Smooth muscle cell (in vitro differentiated cells): ENCODE measurements around the gene ADGRF3. TPM values are rescaled to one million over a fixed set of nuclear protein-coding genes. Genes with fewer than 3 reads are reported as not detected.

ENCODE experiments used
- DNase-seq: peaks from one replicate; lab custom pipeline; 2025; ENCODE audit not compliant: unreplicated experiment; lab: John Stamatoyannopoulos, UW
- H2AFZ ChIP-seq: fragments of 200-600 bp; sonication (generic); 2 replicates; pipeline ENCODE4 v1.6.0; 2016; ENCODE audit warnings: antibody characterized with exemption, low read depth, mild to moderate bottlenecking
- H3F3A ChIP-seq: fragments of 200-600 bp; sonication (generic); 2 replicates; pipeline ENCODE4 v1.6.0; 2017; ENCODE audit warnings: antibody characterized with exemption, low read depth
- H3K27ac ChIP-seq: fragments of 200-600 bp; sonication (generic); 2 replicates; pipeline ENCODE4 v1.5.1; 2016; ENCODE audit warnings: low read depth, mild to moderate bottlenecking
- H3K27me3 ChIP-seq: fragments of 200-600 bp; sonication (generic); 2 replicates; pipeline ENCODE4 v1.6.1; 2016; ENCODE audit warnings: low read depth, mild to moderate bottlenecking
- H3K36me3 ChIP-seq: fragments of 200-600 bp; sonication (generic); 2 replicates; pipeline ENCODE4 v1.5.1; 2016; ENCODE audit warnings: low read depth
- H3K4me1 ChIP-seq: fragments of 200-600 bp; sonication (generic); 2 replicates; pipeline ENCODE4 v1.5.1; 2016; ENCODE audit warnings: low read depth
- H3K4me2 ChIP-seq: fragments of 200-600 bp; sonication (generic); 2 replicates; pipeline ENCODE4 v1.6.0; 2016; ENCODE audit warnings: mild to moderate bottlenecking
- H3K4me3 ChIP-seq: fragments of 200-600 bp; sonication (generic); 2 replicates; pipeline ENCODE4 v1.5.1; 2016; ENCODE audit warnings: mild to moderate bottlenecking
- H3K79me2 ChIP-seq: fragments of 200-600 bp; sonication (generic); 2 replicates; pipeline ENCODE4 v1.6.0; 2016; ENCODE audit warnings: low read depth, mild to moderate bottlenecking
- H3K9ac ChIP-seq: fragments of 200-600 bp; sonication (generic); 2 replicates; pipeline ENCODE4 v1.6.0; 2016; ENCODE audit warnings: low read depth
- H3K9me3 ChIP-seq: fragments of 200-600 bp; sonication (generic); replicated peaks from 2 replicates; pipeline ENCODE4 v1.5.1; 2016; ENCODE audit warnings: low read depth
- H4K20me1 ChIP-seq: fragments of 200-600 bp; sonication (generic); 2 replicates; pipeline ENCODE4 v1.6.0; 2016; ENCODE audit warnings: low read depth
- CTCF ChIP-seq: fragments of 200-600 bp; sonication (generic); IDR thresholded peaks from 2 replicates; pipeline ENCODE4 v1.5.1; 2017; ENCODE audit warnings: borderline replicate concordance, mild to moderate bottlenecking, antibody characterized with exemption; ENCODE audit not compliant: insufficient read depth, poor library complexity, severe bottlenecking
- WGBS: methylation state at CpG from one replicate; pipeline ENCODE4 v1.1.7; 2016; ENCODE audit warnings: low lambda C conversion rate; 5-methylcytosine and 5-hydroxymethylcytosine counted together
- polyA plus RNA-seq: library from polyadenylated mRNA; unstranded; fragments of >200 nt; fragmentation: Nextera tagmentation; extraction: Ambion mirVana; gene quantifications from 2 replicates; pipeline ENCODE4 v1.2.1, GENCODE V29; 2016
- total RNA-seq: library from RNA; depleted of rRNA; stranded (reverse); fragments of >200 nt; gene quantifications from 2 replicates; pipeline ENCODE4 v1.2.3, GENCODE V29; 2014

ADGRF3 gene
- total and polyA plus RNA-seq, 2 experiments from 2014 or later = 0.06 TPM; not detected in 1

GRCh38 chr2:26387189-26387588, 40.6 kb upstream of the ADGRF3 start:
- Histone ChIP-seq H4K20me1 (no peaks in the 10 kb centered on the region), H3K9me3 (no peaks in the 10 kb centered on the region), H3K36me3 (peaks cover 19% of the 10 kb centered on the region), H3K27me3 (no peaks in the 10 kb centered on the region), H3K79me2 (no peaks in the 10 kb centered on the region), H3F3A (no peaks in the 10 kb centered on the region), H3K27ac (no peak overlapping the region), H3K4me1 (no peaks in the 10 kb centered on the region), H3K4me2 (no peak overlapping the region), H3K4me3 (no peak overlapping the region), H2AFZ (no peak overlapping the region), H3K9ac (no peak overlapping the region)
- no peak for TF ChIP-seq CTCF
- 99% methylated on average over 4 of the region's 4 CpGs for WGBS
- no peak for DNase-seq

- no peak overlapping the region for H3K4me3 ChIP-seq
- no peaks in the 10 kb centered on the region for H3K79me2 ChIP-seq
- no peak overlapping the region for H3K27ac ChIP-seq
- H2AFZ ChIP-seq = no peak overlapping the region
- no peak overlapping the region for H3K9ac ChIP-seq
- TF ChIP-seq CTCF = no peak
- DNase-seq = no peak
- H3F3A ChIP-seq = no peaks in the 10 kb centered on the region
- H3K4me2 ChIP-seq = no peak overlapping the region
- no peaks in the 10 kb centered on the region for H3K27me3 ChIP-seq
- H3K36me3 ChIP-seq = peaks cover 19% of the 10 kb centered on the region
- no peaks in the 10 kb centered on the region for H3K4me1 ChIP-seq
- no peaks in the 10 kb centered on the region for H4K20me1 ChIP-seq
- H3K9me3 ChIP-seq = no peaks in the 10 kb centered on the region
These were observed 38.0 kb upstream of the ADGRF3 start for GRCh38 chr2:26384597-26384996.

GRCh38 chr2:26384183-26384582, 37.6 kb upstream of the ADGRF3 start:
- no peak overlapping the region for H3K9ac ChIP-seq
- H3K4me3 ChIP-seq = no peak overlapping the region
- H3K36me3 ChIP-seq = peaks cover 19% of the 10 kb centered on the region
- H3K4me2 ChIP-seq = no peak overlapping the region
- H3F3A ChIP-seq = no peaks in the 10 kb centered on the region
- H2AFZ ChIP-seq = no peak overlapping the region
- no peaks in the 10 kb centered on the region for H3K27me3 ChIP-seq
- H3K27ac ChIP-seq = peak overlapping the region; percentile 23
- WGBS = 86% methylated on average over 9 of the region's 9 CpGs
- no peak for TF ChIP-seq CTCF
- H4K20me1 ChIP-seq = no peaks in the 10 kb centered on the region
- no peak for DNase-seq
- H3K4me1 ChIP-seq = no peaks in the 10 kb centered on the region
- H3K9me3 ChIP-seq = no peaks in the 10 kb centered on the region
- no peaks in the 10 kb centered on the region for H3K79me2 ChIP-seq

- Histone ChIP-seq H3K4me2 (no peak overlapping the region), H4K20me1 (peaks cover 6% of the 10 kb centered on the region), H3K27ac (no peak overlapping the region), H3K4me3 (no peak overlapping the region), H2AFZ (no peak overlapping the region), H3K4me1 (no peaks in the 10 kb centered on the region), H3F3A (no peaks in the 10 kb centered on the region), H3K36me3 (peaks cover 7% of the 10 kb centered on the region), H3K9me3 (no peaks in the 10 kb centered on the region), H3K9ac (no peak overlapping the region), H3K27me3 (no peaks in the 10 kb centered on the region), H3K79me2 (no peaks in the 10 kb centered on the region)
- WGBS = 97% methylated on average over 3 of the region's 3 CpGs
- TF ChIP-seq CTCF = no peak
- no peak for DNase-seq
These were observed 36.0 kb upstream of the ADGRF3 start for GRCh38 chr2:26382564-26382963.
